Pancreas (tissue), 10 donors: ENCODE data around the gene APOD. TPM values are rescaled to one million over a fixed set of nuclear protein-coding genes. Genes with fewer than 3 reads are reported as not detected.

ENCODE experiments used
- ATAC-seq, 4 donors: fragments of 200-7000 bp; cut with Tn5 transposase; one replicate each; pipeline versions ENCODE4 v1.8.0 to v1.9.1; 2020; ENCODE audit warnings: mild to moderate bottlenecking in 4 of 4, moderate library complexity in 4 of 4
- DNase-seq, 6 donors: peaks; one replicate each; pipeline ENCODE4 v3.0.0-alpha.2; 2020
- FAIRE-seq: peaks from 2 replicates; lab custom pipeline; 2012; peaks lifted over from hg19 to GRCh38; lab: Jason Lieb, UNC
- H3K27ac ChIP-seq, 4 donors: fragments of 200-600 bp; sonication (generic); 1 replicate in 3 of 4; 2 replicates in 1 of 4; pipeline versions ENCODE4 v1.5.0 to v1.8.0; 2020
- H3K27me3 ChIP-seq, 4 donors: fragments of 200-600 bp; one replicate each; pipeline ENCODE4 v1.8.0; 2021
- H3K36me3 ChIP-seq, 3 donors: fragments of 200-600 bp; sonication (generic) in 1 of 3; one replicate each; pipeline versions ENCODE4 v1.5.0 to v1.8.0; 2020 to 2021
- H3K4me1 ChIP-seq, 3 donors: fragments of 200-600 bp; one replicate each; pipeline ENCODE4 v1.8.0; 2021
- H3K4me3 ChIP-seq, 4 donors: fragments of 200-600 bp; sonication (generic) in 2 of 4; one replicate each; pipeline versions ENCODE4 v1.5.0 to v1.8.0; 2020 to 2021
- H3K9me3 ChIP-seq, 4 donors: fragments of 200-600 bp; one replicate each; pipeline ENCODE4 v1.8.0; 2021
- WGBS, 2 donors: extraction: QIAGEN DNeasy Blood & Tissue Kit; methylation state at CpG; one replicate each; pipeline ENCODE4 v1.1.7; 2013; 5-methylcytosine and 5-hydroxymethylcytosine counted together
- intact Hi-C, 3 donors: fragments of 100-400 bp; cut with DNase I; formaldehyde crosslinking; loops; one replicate each; pipeline versions ENCODE4 v1.11.1 to v1.14.2; 2022
- polyA plus RNA-seq, 2 donors: library from polyadenylated mRNA; stranded (reverse); fragments of 200-250 nt; gene quantifications; one replicate each; pipeline ENCODE4 v1.2.3, GENCODE V29; 2013
- total RNA-seq, 6 donors: library from RNA; stranded (reverse); fragmentation: NEBNext Ultra II Directional in 4 of 6; extraction: Animal tissue kit (Norgen Biotek cat#: 25700) in 4 of 6; gene quantifications; one replicate each; pipeline versions ENCODE4 v1.2.1 to v1.2.4, GENCODE V29; 2021 to 2023
- TF ChIP-seq, protein P1 (sequence below), 4 donors: fragments of 200-600 bp; sonication (generic) in 3 of 4; IDR thresholded peaks; one replicate each; pipeline versions ENCODE4 v1.5.0 to v1.8.0; 2021; ENCODE audit warnings: antibody characterized with exemption in 4 of 4
- donor health status: healthy with polysubstance abuse.
- donor health status: DM: no; HTN: no; CAD: no; lungs with moderate emphysema.
- donor health status: DM: no; HTN: no; CAD: no.
- donor health status: control.
- donor health status: control.
- donor health status: Bipolar disorder and iron deficiency.
- donor health status: DM: yes; HTN: yes; CAD: no.
- donor health status: DM: no; HTN: no; CAD: no.
- donor health status: DM: no; HTN: no; CAD: no.
- donor health status: DM: yes; HTN: yes; CAD: no.

APOD gene
- total and polyA plus RNA-seq, 8 donors: 12.1 to 133 (median 60.8) TPM

DNA sequence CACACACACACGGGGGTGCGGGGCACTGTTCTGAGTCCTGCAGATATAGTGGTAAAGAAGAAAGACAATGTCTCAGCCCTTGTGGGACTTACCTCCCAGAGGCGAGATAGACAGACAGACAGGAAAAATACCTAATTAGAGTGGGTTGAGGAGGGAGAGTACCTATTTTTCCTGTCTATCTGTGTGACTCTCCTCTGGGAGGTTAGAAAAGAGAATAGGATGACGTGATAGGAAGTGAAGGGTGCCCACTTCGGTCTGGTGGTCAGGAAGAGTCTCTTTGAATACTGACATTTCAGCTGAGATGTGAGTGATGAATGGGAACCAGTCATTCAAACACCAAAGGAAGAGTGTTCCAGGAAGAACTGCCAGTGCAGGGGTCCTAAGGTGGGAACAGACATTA, 4.1 kb upstream of the APOD start:
- no peaks in the 10 kb centered on the region for H3K36me3 ChIP-seq
- H3K4me1 ChIP-seq: peaks cover 0 to 2% (median 0%) of the 10 kb centered on the region in 3 donors
- no peak overlapping the region for H3K27ac ChIP-seq
- H3K27me3 ChIP-seq: no peaks in the 10 kb centered on the region
- 78 to 91% methylated on average over 5 of the region's 5 CpGs for WGBS, 2 donors
- TF ChIP-seq, protein P1, sequence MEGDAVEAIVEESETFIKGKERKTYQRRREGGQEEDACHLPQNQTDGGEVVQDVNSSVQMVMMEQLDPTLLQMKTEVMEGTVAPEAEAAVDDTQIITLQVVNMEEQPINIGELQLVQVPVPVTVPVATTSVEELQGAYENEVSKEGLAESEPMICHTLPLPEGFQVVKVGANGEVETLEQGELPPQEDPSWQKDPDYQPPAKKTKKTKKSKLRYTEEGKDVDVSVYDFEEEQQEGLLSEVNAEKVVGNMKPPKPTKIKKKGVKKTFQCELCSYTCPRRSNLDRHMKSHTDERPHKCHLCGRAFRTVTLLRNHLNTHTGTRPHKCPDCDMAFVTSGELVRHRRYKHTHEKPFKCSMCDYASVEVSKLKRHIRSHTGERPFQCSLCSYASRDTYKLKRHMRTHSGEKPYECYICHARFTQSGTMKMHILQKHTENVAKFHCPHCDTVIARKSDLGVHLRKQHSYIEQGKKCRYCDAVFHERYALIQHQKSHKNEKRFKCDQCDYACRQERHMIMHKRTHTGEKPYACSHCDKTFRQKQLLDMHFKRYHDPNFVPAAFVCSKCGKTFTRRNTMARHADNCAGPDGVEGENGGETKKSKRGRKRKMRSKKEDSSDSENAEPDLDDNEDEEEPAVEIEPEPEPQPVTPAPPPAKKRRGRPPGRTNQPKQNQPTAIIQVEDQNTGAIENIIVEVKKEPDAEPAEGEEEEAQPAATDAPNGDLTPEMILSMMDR (IDR thresholded peaks at IDR 0.05): no peak
- H3K4me3 ChIP-seq: no peak overlapping the region
- no peaks in the 10 kb centered on the region for H3K9me3 ChIP-seq
- intact Hi-C loops: no loop called here
- FAIRE-seq (no peak), ATAC-seq (no peak), DNase-seq (no peak)

DNA sequence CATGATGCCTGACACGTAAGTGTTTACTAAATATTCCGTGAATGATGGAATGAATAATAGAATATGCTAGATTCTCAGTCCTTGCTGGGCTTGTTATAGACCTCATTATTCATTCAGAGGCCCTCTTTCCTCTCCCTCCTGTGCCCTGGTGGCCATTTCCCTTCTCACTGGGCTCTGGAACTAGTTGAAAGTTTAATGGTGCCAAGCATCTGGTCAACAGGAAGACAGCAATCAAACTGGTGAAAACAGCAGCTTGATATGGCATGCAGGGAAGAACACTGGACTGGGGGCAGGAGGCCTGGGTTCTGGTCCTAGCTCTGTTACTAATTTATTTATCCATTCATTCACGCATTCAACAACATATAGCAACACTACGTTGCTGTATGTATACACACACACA, 3.7 kb upstream of the APOD start:
- no peaks in the 10 kb centered on the region for H3K27me3 ChIP-seq
- peaks cover 0 to 2% (median 0%) of the 10 kb centered on the region in 3 donors for H3K4me1 ChIP-seq
- H3K36me3 ChIP-seq: no peaks in the 10 kb centered on the region
- ATAC-seq (no peak), DNase-seq (no peak), FAIRE-seq (no peak)
- no peak overlapping the region for H3K27ac ChIP-seq
- 74 to 76% methylated on average over 4 of the region's 4 CpGs for WGBS, 2 donors
- TF ChIP-seq, protein P1 (IDR thresholded peaks at IDR 0.05): no peak
- intact Hi-C loops: no loop called here
- no peaks in the 10 kb centered on the region for H3K9me3 ChIP-seq
- H3K4me3 ChIP-seq: no peak overlapping the region

DNA sequence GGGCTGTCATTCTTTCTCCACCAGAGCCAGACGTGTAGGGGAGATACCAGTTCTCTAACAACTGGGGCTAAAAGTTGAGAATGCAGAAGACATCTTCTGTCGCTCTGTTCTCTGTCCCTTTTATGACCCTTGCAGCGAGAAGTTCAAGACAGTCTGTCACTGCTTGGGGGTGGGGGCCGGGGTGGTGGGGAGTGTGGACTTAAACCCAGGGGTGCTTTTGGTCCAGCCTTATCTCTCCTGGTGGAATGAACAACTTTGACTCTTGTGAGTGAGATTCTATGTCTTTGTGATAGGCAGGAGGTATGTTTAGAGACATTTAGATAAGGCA, 767 bp upstream of the APOD start:
- FAIRE-seq (no peak), ATAC-seq (no peak), DNase-seq (no peak)
- whole genome bisulfite sequencing, 2 donors: 62 to 73% methylated on average over 4 of the region's 4 CpGs
- intact Hi-C loops: no loop called here
- H3K4me1 ChIP-seq: no peaks in the 10 kb centered on the region
- no peaks in the 10 kb centered on the region for H3K27me3 ChIP-seq
- H3K9me3 ChIP-seq: no peaks in the 10 kb centered on the region
- no peak overlapping the region for H3K27ac ChIP-seq
- H3K4me3 ChIP-seq: no peak overlapping the region
- TF ChIP-seq, protein P1 (IDR thresholded peaks at IDR 0.05): no peak
- no peaks in the 10 kb centered on the region for H3K36me3 ChIP-seq

DNA sequence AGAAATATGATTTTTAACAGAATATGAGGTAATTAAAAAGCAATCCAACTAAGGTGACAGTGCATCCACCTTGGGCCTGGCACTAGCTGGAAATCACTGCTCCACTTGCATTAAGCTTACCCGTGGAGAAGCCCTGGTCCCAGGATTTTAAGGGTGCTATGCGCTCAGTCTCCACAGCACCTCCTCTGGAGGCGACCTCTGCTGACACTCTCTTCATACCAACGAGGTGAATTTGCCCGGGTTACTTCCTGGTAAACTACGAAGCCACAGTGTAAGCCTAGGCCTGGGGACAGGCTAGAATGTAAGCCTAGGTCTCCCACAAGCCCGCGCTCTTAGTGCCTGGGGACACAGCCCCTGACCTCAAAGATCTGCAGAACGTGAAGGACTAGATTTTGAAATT, 793 bp downstream of the APOD start:
- Histone ChIP-seq H3K4me1 (no peaks in the 10 kb centered on the region), H3K36me3 (no peaks in the 10 kb centered on the region), H3K27ac (no peak overlapping the region), H3K9me3 (no peaks in the 10 kb centered on the region), H3K4me3 (no peak overlapping the region), H3K27me3 (no peaks in the 10 kb centered on the region)
- no peak for ATAC-seq
- DNase-seq: no peak
- 67 to 71% methylated on average over 9 of the region's 9 CpGs for WGBS, 2 donors
- no peak for FAIRE-seq
- intact Hi-C loops: no loop called here
- TF ChIP-seq, protein P1 (IDR thresholded peaks at IDR 0.05): no peak

DNA sequence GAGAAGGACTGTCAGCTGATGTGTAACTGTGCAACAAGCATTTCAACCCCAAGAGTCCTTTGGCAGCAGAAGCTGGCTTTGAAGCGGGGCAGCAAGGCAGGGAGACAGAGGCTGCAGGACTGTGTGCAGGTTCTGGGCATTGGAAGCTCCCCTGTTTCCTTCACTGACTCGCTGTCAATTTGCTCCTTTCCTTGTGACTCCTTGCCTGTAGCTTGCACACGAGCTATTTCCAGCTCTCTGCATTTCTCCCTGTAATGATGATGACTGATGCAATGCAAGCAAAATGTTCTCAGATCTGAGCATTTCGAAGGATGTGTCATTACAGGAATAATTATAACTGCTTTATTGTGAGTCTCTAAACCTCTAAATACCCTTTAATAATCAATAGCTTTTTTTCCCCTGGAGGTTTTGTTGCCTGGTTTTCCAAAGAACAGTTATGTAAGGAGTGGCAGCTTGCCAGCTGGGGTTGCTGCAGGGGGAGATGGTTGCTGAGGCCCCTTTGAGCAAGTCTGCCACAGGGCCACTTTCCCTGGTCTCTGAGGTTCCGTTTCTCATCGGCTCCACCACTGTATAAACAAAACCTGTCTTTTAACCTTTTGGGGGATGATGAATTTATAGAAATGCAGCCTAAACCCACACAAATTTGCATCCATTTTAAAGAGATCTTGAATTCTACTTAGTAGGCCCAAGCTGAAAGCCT, 2.8 kb downstream of the APOD start:
- Histone ChIP-seq H3K27me3 (no peaks in the 10 kb centered on the region), H3K4me3 (no peak overlapping the region), H3K4me1 (no peaks in the 10 kb centered on the region), H3K9me3 (no peaks in the 10 kb centered on the region), H3K27ac (no peak overlapping the region), H3K36me3 (no peaks in the 10 kb centered on the region)
- DNase-seq: no peak
- TF ChIP-seq, protein P1 (IDR thresholded peaks at IDR 0.05): no peak
- intact Hi-C loops: no loop called here
- no peak for FAIRE-seq
- 46 to 49% methylated on average over 6 of the region's 6 CpGs for WGBS, 2 donors
- ATAC-seq: no peak
